NCI-H1105 (cell line): ENCODE measurements around the gene MED16.
"Not testable (repeated sequence)": the region's sequence is repeated elsewhere in the genome, so short reads cannot be mapped to it uniquely, and the experiment has no call there.

ENCODE experiments used
- DNase-seq: peaks from one replicate; lab custom pipeline; 2025; lab: John Stamatoyannopoulos, UW

Gene MED16

DNA sequence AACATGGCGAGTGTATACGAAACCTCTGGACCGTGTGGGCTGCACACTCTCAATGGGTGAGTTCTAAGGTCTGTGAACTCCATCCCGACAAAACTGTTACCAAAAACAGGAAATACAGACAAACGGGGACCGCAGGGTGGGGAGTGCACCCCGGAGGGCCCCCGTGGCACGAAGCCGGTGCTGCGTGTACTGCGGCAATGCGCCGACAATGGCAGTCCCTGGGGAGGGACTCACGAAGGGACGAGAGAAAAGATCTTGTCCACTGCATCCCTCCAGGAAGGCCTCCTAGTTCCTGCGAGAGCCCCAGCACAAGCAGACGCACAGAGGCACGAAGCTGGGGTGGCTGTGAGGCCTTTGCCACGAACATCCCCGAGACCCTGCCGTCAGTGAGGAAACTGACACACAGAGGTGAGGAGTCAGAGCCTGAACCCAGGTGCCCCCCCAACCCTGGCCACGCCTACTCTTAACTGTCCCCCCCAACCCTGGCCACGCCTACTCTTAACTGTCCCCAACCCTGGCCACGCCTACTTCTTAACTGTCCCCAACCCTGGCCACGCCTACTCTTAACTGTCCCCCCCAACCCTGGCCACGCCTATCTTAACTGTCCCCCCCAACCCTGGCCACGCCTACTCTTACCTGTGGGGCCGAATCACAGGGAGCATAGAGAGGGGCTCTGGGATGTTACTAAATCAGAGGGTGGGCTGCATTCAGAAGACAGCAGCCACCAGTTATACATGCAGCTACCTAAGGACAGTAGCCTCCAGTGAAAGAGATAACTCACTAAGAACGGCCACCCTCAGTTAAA is 4.2 kb downstream of the MED16 start:
- no peak for DNase-seq

DNA sequence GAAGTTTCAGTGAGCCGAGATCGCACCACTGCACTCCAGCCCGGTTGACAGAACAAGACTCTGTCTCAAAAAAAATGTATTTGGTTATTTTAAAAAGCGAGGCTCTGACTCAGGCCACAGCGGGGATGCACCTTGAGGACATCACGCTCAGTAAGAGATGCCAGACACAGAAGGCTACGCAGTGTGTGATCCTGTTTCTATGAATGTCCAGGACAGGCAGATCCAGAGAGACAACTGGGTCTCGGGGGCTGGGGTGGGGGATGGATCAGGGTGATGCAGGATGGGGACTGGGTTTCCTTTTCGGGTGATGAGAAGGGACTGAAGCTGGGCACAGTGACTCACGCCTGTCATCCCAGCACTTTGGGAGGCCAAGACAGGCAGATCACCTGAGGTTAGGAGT is 5.4 kb downstream of the MED16 start:
- DNase-seq: no peak

DNA sequence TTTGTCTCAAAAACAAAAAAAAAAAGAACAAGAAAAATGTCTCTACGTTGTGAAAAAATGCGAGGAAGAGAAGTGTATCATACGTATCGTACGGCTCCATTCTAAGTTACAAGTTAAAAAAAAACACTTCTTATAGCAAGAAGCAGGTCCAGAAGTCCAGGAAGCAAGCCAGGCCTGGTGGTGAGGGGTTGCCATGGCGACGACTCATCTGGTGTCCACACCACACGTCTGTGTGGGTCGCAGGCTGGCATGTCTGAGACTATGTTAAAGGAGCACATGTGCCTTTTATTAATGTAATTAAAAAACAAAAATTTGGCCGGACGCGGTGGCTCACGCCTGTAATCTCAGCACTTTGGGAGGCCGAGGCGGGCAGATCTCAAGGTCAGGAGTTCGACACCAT is 5.9 kb downstream of the MED16 start:
- DNase-seq: no peak

DNA sequence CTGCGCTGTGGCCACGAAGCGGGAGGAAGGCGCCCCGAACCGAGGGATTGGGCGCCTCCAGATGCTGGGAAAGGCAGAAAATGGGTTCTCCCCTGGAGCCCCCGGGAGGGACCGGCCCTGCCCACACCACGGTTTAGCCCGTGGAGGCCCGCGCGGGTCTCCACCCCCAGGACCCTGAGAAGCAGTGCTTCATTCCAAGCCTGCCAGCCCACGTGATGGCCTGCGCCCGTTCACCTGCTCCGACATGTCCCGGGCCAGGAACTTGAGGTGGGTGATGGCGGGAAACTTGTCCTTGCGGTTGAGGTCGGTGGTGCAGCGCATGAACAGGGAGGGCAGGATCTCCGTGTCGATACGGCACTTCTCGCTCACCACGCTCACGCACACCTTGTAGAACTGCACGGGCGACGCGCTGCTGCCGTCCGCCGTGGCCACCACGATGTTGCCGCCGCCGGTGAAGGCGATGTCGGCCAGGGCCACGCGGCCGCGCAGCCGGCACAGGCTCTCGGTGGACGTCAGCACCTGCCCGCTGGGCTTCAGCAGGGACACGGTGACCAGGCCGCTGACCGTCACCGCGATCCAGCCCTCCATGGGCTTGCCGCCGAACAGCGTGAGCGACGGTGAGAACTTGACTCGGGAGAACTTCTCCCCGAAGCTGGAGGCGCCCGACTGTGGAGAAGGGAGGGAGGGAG is 7.3 kb downstream of the MED16 start:
- DNase-seq: no peak

DNA sequence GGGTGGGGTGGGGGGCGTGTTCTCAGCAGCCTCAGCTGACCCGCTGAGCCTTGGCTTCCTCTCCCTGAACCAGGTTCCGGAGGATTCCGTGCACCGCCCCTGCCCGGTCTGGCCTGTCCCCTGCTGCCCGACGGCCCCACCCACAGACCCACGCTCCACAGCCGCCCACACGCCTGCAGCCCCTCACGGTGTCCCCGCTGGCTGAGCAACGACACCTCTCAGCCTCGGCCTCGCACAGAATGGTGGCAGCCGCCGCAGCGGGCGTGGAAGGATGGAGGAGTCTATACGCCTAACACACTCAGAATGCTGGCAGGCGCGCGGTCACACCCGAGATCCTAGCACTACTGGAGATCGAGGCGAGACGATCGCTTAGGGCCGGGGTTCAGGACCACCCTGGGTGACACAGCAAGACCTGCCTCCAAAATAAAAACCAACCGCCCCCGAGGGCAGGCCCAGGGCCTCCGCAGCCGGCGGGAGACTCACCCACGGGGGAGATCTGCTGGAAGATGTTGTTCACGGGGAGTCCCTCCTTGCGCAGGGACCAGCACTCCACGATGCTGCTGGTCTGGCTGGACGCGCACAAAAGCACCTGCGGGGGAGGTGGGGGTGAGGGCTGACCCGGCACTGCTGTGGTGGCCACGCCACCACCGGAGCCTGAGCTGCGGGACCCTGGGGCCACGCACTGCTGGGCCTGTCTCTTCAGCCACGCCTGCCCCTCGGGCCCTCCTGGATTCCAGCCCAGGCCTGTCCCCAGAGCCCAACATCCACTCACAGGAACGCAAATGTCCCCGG is 8.4 kb downstream of the MED16 start:
- DNase-seq: no peak

DNA sequence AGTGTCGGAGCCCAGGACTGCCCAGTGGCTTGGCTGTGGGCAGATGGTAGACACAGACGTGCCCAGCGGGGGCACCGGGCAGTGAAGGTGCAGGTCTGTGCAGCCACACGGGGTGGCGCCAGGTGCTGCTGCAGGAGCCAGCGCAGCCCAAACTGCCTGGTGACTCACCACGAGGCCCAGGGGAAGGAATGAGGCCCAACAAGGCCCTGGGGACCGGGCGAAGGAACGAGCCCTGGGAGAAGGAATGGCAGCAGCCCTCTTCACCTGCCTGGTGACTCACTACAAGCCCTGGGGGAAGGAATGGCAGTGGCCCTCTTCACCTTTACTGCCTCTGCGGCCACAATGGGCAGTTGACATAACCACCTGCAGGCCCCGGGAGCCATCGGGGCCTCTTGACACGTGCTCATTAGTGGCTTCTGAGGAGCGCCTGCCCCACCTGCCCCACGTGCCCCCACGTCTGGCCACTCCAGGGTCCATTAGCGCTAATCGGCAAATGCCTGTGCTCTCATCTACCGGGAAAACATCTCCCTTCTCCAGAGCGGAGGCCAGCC is 9.3 kb downstream of the MED16 start:
- DNase-seq: no peak

DNA sequence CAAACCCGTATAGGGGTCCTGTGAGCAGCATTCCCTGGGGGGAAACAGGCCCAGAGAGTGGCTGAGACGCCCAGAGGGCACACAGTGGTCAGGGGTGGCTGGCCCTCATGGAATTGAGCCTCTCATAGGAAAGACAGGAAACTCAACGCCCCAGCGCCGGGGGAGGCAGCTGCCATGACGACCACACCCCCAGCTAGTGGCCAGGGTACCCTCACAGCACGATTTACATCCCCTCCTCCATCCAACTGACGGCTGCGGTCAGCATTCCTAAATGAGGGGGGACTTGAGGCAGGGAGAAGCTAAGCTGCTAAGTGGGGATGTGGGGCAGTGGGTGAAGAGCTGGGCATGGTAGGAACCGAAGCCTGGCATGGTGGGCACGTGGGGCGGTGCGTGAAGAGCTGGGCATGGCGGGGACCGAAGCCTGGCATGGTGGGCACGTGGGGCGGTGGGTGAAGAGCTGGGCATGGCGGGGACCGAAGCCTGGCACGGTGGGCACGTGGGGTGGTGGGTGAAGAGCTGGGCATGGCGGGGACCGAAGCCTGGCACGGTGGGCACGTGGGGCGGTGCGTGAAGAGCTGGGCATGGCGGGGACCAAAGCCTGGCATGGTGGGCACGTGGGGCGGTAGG is 10.0 kb downstream of the MED16 start:
- DNase-seq: no peak

DNA sequence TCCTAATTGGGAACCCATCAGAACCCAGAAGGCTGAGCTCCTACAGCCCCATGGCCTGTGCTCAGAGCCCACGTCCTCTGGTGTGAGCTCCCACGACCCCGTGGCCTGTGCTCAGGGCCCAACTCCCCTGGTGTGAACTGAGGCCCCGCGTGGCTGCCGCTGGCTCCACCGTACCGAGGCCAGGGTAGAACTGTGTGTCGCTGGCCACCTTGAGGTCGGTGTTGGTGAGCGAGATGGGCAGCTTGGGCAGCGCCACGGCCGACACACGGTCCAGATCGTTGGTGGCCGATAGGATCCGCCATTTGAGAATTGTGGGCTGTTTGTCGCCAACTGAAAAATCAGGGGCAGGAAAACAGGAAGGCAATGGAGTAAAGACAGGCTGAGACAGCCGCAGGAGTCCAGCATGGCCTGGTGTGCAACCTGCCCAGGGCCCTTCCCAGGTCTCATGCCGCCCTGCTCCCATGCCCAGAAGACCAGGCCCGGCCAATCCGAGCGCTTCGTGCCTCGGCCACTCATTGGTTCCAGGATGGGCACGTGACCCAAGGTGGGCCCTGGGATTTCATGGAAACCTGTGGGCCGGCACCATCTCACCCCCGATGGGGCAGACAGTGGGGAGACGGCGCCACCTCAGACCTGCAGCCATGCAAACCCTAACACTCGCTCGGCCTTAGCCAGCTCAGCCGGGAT is 11.5 kb downstream of the MED16 start:
- no peak for DNase-seq

DNA sequence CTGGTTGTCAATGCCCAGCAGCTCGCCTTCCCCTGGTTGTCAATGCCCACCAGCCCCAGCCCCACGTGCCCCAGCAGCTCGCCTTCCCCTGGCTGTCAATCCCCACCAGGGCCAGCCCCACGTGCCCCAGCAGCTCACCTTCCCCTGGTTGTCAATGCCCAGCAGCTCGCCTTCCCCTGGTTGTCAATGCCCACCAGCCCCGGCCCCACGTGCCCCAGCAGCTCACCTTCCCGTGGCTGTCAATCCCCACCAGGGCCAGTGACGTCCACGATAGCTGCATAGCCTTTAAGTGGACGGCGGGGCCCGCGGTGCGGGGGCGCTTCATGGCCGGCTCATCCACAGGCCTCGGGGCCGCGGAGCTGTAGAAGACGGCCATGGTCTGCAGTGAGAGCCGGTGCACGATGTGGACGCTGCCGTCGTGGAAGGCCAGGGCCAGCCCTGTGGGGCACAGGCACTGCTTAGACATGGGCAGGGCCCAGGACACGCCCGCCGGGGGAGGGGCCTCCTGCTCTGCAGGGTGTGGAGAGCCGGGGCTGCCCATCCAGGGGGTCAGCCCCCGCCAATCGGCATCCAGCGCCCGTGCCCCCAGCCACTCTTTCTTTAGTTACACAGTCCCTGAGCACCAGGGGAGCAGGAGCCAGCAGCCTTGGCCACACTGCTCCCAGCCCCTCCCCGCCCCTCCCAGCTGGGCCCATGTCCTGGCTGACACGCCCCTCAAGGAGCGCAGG is 13.1 kb downstream of the MED16 start:
- DNase-seq: no peak

DNA sequence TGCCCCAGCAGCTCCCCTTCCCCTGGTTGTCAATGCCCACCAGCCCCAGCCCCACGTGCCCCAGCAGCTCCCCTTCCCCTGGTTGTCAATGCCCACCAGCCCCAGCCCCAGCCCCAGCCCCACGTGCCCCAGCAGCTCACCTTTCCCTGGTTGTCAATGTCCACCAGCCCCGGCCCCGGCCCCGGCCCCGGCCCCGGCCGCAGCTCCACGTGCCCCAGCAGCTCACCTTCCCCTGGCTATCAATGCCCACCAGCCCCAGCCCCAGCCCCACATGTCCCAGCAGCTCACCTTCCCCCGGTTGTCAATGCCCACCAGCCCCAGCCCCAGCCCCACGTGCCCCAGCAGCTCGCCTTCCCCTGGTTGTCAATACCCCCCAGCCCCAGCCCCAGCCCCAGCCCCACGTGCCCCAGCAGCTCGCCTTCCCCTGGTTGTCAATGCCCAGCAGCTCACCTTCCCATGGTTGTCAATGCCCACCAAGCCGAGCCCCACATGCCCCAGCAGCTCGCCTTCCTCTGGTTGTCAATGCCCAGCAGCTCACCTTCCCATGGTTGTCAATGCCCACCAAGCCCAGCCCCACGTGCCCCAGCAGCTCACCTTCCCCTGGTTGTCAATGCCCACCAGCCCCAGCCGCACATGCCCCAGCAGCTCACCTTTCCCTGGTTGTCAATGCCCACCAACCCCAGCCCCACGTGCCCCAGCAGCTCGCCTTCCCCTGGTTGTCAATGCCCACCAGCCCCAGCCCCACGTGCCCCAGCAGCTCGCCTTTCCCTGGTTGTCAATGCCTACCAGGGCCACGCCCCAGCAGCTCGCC is 14.0 kb downstream of the MED16 start:
- DNase-seq: not testable (repeated sequence)

DNA sequence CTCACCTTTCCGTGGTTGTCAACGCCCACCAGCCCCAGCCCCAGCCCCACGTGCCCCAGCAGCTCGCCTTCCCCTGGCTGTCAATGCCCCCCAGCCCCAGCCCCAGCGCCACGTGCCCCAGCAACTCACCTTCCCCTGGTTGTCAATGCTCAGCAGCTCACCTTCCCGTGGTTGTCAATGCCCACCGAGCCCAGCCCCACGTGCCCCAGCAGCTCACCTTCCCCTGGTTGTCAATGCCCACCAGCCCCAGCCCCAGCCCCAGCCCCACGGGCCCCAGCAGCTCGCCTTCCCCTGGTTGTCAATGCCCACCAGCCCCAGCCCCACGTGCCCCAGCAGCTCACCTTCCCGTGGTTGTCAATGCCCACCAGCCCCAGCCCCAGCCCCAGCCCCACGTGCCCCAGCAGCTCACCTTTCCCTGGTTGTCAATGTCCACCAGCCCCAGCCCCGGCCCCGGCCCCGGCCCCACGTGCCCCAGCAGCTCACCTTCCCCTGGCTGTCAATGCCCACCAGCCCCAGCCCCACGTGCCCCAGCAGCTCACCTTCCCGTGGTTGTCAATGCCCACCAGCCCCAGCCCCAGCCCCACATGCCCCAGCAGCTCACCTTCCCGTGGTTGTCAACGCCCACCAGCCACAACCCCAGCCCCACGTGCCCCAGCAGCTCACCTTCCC is 14.9 kb downstream of the MED16 start:
- DNase-seq: not testable (repeated sequence)

DNA sequence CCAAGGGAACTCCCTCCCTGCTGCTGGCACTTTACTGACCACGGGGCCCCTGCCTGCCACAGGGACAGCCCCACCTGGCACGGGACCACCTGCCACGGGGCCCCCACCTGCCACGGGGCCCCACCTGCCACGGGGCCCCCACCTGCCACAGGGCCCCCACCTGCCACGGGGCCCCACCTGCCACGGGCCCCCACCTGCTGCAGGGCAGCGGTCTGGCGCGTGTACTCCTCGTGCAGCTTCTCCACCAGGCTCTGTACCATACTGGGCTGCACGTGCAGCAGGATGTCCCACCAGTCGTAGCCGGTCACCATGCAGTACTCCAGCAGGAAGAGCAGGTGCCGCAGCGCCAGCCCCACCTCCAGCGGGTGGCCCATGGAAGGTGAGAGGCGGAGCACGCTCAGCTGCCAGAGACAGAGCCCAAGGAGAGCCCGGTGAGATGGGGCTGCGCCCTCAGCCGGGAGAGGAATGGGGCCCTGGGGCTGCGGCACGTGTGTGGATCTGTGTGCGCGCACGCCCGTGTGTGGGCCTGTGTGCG is 16.1 kb downstream of the MED16 start:
- DNase-seq: no peak

DNA sequence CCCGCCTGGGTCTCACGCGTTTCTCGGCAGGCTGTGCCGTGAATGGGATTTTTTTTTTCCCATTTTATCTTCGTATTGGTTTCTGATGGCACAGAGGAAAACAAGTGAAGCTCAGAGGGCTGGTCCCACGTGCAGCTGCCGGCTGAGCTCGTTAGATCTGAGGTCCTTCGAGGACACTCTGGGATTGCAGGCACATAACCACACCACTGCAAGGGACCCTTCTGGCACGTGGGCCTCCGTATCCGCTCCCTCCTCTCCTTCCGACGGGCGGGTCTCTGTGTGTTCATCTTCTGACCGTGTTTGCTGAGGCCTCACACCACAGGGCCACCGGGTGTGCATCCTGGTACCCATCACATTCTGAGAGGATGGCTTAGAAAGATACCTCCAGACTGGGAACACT is 16.9 kb downstream of the MED16 start:
- no peak for DNase-seq

DNA sequence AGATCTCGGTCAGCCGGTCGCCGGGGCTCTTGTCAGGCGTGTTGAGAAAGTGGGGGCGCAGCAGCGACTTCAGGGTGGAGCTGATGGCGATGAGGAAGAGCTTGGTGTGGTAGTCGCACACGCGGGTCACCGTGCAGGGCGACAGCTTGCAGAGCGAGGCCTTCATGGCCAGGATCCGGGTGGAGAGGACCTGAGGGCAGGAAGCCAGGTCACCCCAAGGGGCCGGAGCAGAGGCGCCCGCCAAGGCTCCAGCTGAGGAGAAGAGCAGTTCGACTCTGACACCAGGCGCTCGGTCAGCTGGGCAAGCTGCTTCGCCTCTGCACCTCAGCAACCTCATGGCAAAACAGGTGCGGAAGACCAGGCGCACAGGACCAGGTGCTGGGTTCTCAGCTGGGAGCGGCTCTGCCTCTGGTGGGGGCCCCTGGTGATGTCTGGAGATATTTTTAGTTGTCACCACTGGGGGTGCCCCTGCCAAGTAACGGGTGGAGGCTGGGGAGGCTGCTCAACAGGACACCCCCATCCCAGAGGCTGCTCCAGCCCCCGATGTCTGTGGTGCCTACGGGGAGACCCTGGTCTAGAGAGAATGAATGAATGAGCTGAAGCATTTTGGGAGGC is 17.6 kb downstream of the MED16 start:
- no peak for DNase-seq

DNA sequence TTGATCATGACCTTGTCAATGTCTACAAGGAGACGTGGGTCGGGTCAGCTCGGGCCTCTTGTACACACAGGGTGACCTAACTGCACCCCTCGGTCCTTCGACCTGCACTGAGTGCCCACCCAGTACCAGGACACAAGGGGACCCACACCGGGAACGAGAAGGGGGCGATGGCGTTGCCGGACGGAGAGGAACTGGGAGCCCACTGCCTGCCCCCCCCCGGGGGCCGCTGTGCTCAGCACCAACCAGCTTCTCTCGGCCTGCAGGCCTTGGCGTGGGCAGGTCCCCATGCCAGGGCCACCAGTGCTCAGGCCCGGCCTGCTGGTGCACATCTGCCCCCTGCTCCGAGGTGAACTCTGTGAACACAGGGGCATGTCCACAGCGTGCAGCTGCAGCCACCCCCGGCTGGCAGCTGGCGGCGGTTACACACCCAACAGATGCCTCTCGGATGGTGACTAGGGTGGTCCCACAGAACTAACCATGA is 19.4 kb downstream of the MED16 start:
- DNase-seq: no peak

DNA sequence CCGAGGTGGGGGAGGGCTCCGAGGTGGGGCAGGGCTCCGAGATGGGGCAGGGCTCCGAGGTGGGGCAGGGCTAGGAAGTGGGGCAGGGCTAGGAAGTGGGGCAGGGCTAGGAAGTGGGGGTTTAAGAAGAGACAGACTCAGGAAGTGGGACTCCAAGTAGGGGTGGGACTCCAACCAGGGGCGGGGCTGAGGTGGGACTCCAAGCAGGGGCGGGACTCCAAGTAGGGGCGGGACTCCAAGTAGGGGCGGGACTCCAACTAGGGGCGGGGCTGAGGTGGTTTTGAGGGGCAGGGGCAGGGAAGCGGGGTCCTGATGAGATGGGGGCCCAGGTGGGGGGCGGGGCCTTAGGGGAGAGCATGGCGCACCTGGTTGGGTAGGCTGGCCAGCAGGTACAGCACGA is 19.9 kb downstream of the MED16 start:
- no peak for DNase-seq

DNA sequence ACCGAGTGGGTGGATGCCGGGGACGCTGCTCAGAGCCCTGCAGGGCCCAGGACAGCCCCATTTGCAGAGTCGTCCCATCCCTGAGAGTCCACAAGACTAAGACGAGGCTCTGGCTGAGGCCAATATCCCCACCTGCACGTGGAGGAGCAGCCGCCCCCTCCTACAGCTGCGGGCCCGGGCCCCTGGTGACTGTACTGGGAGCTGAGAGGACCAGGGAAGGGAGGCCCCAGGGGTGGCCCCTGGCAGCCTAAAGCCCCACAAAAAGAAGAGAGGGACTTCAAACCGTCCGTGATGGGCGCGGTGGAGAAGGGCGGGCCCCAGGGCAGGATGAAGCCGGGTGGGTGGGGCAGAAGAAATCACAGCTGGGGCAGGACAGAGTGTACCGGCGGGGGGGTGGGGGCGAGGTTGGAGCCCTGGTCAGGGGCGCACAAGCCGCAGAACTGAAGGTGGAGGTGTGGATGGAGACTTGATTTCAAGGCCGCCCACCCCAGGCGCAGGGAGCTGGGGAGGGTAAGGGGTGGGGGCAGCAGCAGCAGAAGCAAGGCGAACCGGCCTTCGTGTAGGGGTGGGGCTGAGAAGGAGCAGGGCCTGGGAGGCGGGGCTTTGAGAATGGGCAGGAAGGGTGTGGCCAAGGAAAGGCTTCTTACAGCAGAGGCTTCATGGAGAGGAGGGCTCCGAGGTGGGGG is 20.6 kb downstream of the MED16 start:
- DNase-seq: peak; percentile 67
